Activated CD8-positive, alpha-beta memory T cell treated with anti-CD3 and anti-CD28 coated beads, Interleukin-2, amount 50 U/mL, for 1 hour (primary cell): ENCODE data around the gene SBK2.

ENCODE experiments used
- DNase-seq: peaks from one replicate; pipeline ENCODE4 v3.0.0-alpha.2; 2020; ENCODE audit errors: extremely low read depth

The SBK2 gene

GRCh38 chr19:55554302-55554701 lies 17.4 kb upstream of the SBK2 start:
- no peak for DNase-seq

DNA sequence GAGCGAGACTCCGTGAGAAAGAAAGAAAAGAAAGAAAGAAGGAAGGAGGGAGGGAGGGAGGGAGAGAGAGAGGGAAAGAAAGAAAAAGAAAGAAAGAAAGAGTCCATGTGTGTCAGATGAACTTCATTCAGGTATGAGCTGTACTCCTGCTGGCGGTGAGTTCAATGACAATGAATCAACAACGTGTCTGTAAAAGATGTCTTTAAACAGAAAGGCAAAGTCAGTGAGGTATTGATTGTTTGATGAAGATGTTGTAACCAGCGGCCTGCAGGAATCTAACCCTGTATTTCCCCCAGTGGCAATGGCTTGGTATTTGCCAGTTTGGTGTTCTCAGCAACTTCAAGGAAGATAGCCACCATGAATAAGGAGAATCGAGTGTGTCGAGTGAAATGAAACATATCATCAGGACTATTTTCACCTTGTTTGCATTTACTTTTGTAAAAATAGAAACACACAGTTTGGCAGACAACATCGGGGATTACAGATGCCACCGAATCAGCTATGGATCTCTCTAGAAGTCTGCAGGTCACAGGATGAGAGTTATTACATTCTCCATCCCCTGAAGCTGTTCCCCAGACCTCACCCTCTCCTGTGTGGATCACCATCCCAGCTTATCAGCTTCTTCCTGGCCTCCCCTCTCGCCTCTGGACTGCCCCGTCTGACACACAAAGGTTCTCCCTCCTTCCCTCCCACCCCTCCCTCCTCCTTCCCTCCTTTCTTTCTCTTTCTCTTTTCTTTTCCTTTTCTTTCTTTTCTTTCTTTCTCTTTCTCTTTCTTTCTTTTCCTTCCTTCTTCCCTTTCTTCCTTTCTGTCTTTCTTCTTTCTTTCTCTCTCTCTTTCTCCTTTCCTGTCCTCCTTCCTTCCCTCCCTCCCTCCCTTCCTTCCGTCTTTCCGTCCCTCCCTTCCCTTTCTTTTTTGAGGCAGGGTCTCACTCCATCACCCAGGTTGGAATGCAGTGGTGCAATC lies 16.6 kb upstream of the SBK2 start:
- DNase-seq, result no peak

- no peak for DNase-seq
Observed at GRCh38 chr19:55552620-55553019, 15.7 kb upstream of the SBK2 start.

GRCh38 chr19:55552206-55552605 lies 15.3 kb upstream of the SBK2 start:
- no peak for DNase-seq

- DNase-seq, result no peak
Observed at GRCh38 chr19:55550321-55550650, 13.4 kb upstream of the SBK2 start.

- no peak for DNase-seq
Observed at GRCh38 chr19:55549500-55550320, 12.8 kb upstream of the SBK2 start.

- DNase-seq, result no peak
Observed at GRCh38 chr19:55546822-55547614, 10.1 kb upstream of the SBK2 start.

DNA sequence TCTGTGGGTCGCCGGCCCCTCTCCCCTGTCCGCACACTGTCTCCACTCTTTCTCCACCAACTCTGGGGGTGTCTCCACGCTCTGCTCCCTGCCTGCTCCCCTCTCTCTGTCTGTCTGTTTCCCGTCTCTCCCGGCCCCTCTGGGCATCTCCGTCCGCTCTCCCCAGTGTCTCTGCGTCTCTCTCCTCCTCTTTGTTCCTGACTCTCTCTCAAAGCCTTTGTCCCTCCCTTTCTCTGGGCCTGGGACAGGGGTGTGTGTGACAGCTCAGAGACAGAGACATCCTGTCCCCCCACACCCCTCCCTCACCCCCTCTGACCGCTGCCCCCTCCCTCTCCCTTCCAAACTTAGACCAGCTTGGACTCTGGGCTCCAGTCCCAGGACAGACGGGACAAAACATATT lies 9.1 kb upstream of the SBK2 start:
- DNase-seq, result no peak

DNA sequence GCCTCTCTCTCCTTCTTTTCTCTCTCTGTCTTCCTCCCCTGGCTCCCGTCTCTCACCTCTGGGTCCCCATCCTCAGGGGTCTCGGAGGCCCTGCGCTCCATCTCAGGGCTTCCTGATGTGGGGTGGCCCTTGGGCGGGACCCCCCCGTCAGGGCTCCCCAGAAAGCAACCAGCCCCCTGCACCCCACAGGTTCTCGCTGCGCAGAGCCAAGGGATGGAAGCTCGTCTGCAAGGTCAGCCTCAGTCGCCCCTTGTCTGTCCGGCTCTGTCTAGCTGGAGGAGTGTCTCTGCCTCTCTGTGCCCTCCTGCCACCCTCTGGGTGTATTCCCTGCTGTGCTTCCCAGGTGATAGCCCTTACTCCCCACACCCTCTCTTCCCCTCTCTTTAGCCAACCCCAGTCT lies 8.5 kb upstream of the SBK2 start, which contains the start of gene SBK3:
Gene SBK3, minus strand, starts transcription at position 101 of the 400 bp plus-strand sequence. Its CDS starts 0 bp downstream, at position 101.
- DNase-seq, result no peak

GRCh38 chr19:55544776-55545439 lies 8.0 kb upstream of the SBK2 start:
- no peak for DNase-seq

DNA sequence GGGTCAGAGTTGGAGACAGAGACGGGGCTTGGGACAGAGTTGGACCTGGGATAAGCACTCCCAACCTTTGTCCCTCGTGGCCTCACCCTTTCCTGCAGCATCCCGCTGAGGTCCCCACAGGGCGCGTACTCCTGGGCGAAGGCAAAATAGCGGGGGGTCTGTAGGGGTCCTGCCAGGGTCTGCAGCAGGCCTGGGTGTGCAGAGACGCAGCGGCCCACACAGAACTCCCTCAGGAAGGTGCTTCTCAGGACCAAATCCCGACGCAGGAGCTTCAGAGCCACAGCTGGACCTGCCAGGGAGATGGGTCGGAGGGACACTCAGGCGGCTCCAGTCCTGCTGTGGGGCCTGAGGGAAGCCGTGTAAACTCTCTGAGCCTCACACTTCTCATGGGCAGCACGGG lies 7.1 kb upstream of the SBK2 start:
- no peak for DNase-seq

DNA sequence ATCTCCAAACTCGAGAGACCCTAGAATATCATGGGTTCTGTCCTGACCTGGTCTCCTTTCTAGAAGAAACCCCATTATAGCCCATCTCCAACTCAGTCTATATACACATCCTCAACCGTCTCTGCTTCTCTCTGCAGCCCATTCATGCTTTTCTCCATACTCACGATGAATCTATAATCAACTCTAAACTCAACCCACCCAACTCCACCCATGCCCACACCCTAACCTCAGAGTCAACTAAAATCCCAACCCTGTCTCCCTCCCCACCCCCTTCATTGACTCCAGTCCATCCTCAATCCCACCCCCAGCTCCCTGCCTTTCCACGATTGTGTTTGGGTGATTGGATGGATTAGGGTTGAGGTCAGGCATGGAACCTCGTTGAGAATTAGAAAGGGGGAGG lies 6.6 kb upstream of the SBK2 start:
- DNase-seq, result no peak

GRCh38 chr19:55542292-55542855 lies 5.4 kb upstream of the SBK2 start:
- no peak for DNase-seq

DNA sequence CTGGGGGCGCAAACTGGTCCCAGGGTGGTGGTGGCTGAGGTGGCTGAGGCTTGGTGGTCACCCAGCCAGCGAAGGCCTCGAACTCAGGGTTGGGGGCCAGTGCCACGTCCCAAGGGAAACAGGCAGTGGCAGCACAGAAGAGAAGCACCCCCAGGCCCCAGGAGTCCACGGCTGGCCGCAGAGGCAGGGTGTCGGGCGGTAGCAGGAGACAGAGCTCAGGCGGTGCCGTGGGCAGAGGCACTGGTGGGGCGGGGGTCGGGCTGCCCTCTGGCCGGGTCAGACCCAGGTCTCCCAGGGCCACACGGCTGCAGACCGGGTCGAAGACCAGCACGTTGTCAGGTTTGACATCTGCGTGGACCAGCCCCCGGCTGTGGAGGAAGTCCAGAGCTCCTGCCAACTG lies 4.2 kb upstream of the SBK2 start:
- no peak for DNase-seq

DNA sequence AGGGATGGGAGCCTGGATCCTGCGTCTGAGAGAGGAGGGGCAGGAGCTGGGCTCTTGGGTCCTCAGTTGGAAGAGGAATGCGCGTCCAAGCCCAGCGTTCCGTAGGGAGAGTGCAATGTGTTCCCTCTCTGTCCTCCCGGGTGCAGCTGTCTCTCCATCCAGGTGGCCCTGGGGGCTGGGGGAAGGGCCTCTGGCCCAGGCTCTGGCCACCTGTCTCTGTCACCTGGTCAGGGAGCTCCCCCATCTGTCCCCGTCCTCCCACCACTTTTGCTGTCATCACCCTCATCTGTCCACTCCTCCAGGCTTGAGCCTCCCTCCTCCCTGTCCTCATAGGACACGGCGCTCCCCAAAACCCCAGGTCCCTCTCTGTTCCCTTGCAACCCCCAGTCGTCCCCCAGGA lies 3.7 kb upstream of the SBK2 start:
- DNase-seq, result no peak

GRCh38 chr19:55539090-55539984 lies 2.4 kb upstream of the SBK2 start:
- no peak for DNase-seq

DNA sequence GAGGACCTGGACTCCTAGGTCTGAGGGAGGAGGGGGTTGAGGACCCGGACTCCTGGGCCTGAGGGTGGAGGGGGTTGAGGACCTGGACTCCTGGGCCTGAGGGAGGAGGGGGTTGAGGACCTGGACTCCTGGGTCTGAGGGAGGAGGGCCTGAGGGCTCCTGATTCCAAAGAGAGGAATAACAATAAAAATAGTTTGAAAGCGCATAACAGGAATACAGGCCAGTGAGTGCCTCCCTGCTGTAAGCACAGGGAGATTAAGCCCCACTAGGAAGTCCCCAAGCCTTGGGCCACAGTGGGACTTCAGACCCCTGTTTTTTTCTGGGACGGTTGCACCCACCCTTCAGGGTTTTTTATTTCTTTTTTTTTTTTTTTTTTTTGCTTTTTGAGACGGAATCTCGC lies 1.2 kb upstream of the SBK2 start:
- no peak for DNase-seq

GRCh38 chr19:55537741-55538111 lies 793 bp upstream of the SBK2 start:
- DNase-seq, result no peak

DNA sequence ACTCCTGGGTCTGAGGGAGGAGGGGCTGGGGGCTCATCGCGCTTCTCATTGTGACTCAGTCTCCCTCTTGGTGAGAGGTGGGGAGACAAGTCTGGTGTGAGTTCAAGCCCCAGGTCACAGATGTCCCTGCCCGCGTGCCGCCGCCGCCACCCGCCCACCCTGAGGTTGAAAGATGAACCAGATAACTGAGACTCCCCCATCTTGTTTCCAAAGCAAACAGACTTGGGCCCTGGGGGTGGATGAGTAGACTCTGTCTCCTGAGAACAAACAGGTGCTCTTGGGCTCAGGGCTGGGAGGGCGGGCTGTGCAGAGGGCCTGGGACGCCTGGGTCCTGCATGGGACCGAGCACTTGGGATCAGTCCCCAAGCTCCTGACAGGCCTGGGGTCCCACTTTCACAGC lies 567 bp downstream of the SBK2 start:
- no peak for DNase-seq

DNA sequence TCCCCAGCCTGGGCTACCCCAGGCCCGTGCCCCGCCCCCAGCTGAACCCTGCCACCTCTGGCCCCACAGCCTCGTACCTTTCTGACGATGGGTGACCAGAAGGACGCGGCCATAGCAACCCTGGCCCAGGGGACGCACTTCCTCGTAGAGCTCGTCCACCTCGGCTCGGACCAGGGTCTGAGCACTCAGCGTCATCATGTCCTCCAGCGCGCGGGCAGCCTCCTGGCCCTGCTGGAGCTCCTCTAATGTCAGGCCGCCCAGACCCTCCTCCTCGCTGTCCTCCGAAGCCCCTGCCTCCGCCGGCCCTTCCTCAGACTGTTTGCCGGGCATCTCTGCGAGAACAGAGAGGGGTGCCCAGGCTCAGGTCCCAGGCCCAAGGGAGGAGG lies 975 bp downstream of the SBK2 start:
- DNase-seq, result no peak
